GM21423 (cell line): ENCODE data around the gene AUH.
"Not testable (repeated sequence)": the region's sequence is repeated elsewhere in the genome, so short reads cannot be mapped to it uniquely, and the experiment has no call there.

Source experiments
- ATAC-seq: cut with Tn5 transposase; IDR thresholded peaks from one replicate; pipeline ENCODE4 v1.9.1; 2021; ENCODE audit warnings: mild to moderate bottlenecking, moderate library complexity; ENCODE audit not compliant: unreplicated experiment

Gene AUH

GRCh38 chr9:91211919-91212318, 149.8 kb downstream of the AUH start:
- no peak for ATAC-seq

GRCh38 chr9:91211414-91211813, 150.3 kb downstream of the AUH start:
- no peak for ATAC-seq

GRCh38 chr9:91210318-91210717, 151.4 kb downstream of the AUH start:
- no peak for ATAC-seq

GRCh38 chr9:91208837-91209236, 152.9 kb downstream of the AUH start:
- ATAC-seq, result no peak

GRCh38 chr9:91208419-91208745, 153.3 kb downstream of the AUH start:
- no peak for ATAC-seq

GRCh38 chr9:91207729-91208418, 153.8 kb downstream of the AUH start:
- peak; percentile 82 for ATAC-seq

- no peak for ATAC-seq
These were observed 154.4 kb downstream of the AUH start for GRCh38 chr9:91207397-91207728.

- ATAC-seq, result no peak
These were observed 154.9 kb downstream of the AUH start for GRCh38 chr9:91206806-91207205.

GRCh38 chr9:91202736-91203283, 158.9 kb downstream of the AUH start:
- ATAC-seq, result no peak

- no peak for ATAC-seq
These were observed 160.9 kb downstream of the AUH start for GRCh38 chr9:91200692-91201336.

- no peak for ATAC-seq
These were observed 161.8 kb downstream of the AUH start for GRCh38 chr9:91199739-91200497.

GRCh38 chr9:91198881-91199280, 162.8 kb downstream of the AUH start:
- not testable (repeated sequence) for ATAC-seq

GRCh38 chr9:91198405-91198804, 163.3 kb downstream of the AUH start:
- ATAC-seq, result no peak

GRCh38 chr9:91197232-91198181, 164.2 kb downstream of the AUH start:
- no peak for ATAC-seq

- no peak for ATAC-seq
These were observed 165.4 kb downstream of the AUH start for GRCh38 chr9:91196103-91196950.

GRCh38 chr9:91195372-91196012, 166.2 kb downstream of the AUH start:
- ATAC-seq, result no peak

- ATAC-seq, result peak; percentile 42
These were observed 167.9 kb downstream of the AUH start for GRCh38 chr9:91193658-91194391.

GRCh38 chr9:91193087-91193657, 168.5 kb downstream of the AUH start:
- peak; percentile 19 for ATAC-seq
